Left kidney (tissue), 2 donors: ENCODE measurements around the gene TSGA10IP. TPM values are rescaled to one million over a fixed set of nuclear protein-coding genes. Genes with fewer than 3 reads are reported as not detected.

Experiments
- DNase-seq: peaks from one replicate; pipeline ENCODE4 v3.0.0-alpha.2; 2013
- polyA plus RNA-seq: library from polyadenylated mRNA; unstranded; fragments of 120-200 nt; gene quantifications from one replicate; pipeline ENCODE4 v1.2.1, GENCODE V29; 2013; ENCODE audit not compliant: insufficient read length

TSGA10IP gene
- polyA plus RNA-seq, 1 donor, result 0.23 TPM

DNA sequence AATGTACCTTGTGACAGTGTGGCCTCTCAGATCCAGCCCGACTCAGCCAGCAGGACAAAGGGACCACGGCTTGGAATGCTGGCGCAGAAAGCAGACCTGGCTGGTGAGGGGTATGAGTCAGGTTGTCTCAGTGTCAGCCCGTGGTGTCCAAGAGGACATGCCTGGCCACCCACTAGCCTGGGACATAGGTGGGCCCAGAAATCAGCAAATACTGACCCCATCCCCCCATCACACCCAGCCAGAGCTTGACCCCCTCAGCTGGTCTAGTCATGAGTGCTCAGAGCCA, 61.6 kb downstream of the TSGA10IP start:
- DNase-seq, result no peak

DNA sequence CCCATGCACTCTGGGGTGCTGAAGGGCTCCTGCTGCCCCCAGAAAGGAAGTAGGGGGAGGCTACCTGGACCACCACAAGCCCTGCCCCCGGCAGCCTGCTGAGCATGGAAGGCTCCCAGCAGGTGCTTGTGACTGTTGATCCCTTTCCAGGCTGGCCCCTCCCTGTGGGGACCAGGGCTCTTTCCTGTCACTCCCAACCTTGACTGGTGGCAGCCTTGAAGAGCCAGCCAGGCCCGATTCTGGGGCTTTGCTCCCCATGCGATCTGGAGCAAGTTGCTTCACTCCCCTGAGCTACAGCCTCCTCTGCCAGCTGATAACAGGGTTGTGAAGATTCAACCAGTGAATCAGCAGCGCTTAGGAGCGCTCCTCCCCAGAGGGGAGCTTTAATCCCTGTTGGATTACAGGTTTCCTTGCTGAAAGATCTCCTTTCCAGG, 61.9 kb downstream of the TSGA10IP start:
- DNase-seq, result no peak

DNA sequence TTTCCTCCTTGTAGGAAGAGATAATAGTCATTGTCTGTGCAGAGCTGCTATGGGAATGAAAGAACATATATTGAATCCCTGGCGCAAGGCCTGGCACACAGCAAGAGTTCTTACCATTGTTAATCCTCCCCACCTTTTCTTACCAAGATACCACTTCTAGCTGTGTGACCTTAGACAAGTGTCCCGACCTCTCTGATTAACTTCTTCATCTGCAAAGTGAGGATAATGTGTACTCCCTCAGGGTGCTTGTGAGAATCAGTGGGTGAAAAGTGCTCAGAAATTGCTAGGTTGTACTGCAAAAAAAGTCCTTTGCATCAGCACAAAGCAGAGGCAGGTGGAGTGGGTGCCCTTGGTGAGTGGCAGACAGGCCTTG, 62.8 kb downstream of the TSGA10IP start:
- DNase-seq, result no peak

DNA sequence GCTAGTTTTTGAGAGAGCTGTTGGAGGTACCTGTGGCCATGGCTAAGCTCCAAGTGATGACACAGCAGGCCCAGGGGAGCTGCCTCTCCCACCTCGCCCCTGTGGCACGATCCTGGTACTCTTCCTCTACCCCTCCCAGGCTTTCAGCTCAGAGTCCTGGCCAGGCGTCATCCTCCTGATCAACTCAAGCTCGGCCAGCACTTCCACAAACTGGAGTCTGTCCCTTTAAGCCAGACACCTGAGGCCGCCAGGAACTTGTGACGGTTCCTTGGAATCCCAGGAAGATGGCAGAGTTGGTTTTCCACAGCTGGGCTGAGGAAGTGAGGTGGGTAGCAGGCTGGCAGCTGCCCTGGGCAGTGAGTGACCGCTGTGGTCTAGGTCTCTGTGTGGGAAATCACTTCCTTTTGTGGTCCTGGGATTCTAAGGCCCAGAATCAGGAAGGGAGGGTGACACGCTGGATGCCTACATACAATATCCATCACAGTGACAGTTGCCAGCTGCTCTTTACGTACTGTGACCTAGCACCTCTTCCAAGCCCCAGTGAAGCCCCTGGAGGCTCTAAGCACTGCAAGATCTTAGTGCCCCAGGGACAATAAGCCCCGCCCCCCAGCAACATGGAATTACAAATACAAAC, 63.3 kb downstream of the TSGA10IP start:
- DNase-seq, result no peak

Other genes with a start within 250 kb of the TSGA10IP start
- gene KAT5, start 233.2 kb upstream of the TSGA10IP start, polyA plus RNA-seq, result 71.7 TPM
- gene RNASEH2C, start 224.7 kb upstream of the TSGA10IP start, polyA plus RNA-seq, result 39.0 TPM
- gene AP5B1, start 164.5 kb upstream of the TSGA10IP start, polyA plus RNA-seq, result 7.6 TPM
- gene OVOL1, start 158.4 kb upstream of the TSGA10IP start, polyA plus RNA-seq, result 11.0 TPM
- 2.6 TPM for gene SNX32, start 111.5 kb upstream of the TSGA10IP start, polyA plus RNA-seq
- gene CFL1, start 87.3 kb upstream of the TSGA10IP start, polyA plus RNA-seq, result 688 TPM
- gene MUS81, start 85.0 kb upstream of the TSGA10IP start, polyA plus RNA-seq, result 48.3 TPM
- gene EFEMP2, start 72.7 kb upstream of the TSGA10IP start, polyA plus RNA-seq, result 102 TPM
- gene CTSW, start 65.6 kb upstream of the TSGA10IP start, polyA plus RNA-seq, result 1.4 TPM
- 96.0 TPM for gene FIBP, start 57.0 kb upstream of the TSGA10IP start, polyA plus RNA-seq
- 5.0 TPM for gene CCDC85B, start 54.8 kb upstream of the TSGA10IP start, polyA plus RNA-seq
- not detected for gene FOSL1, start 45.1 kb upstream of the TSGA10IP start, polyA plus RNA-seq
- 30.6 TPM for gene C11orf68, start 26.4 kb upstream of the TSGA10IP start, polyA plus RNA-seq
- gene DRAP1, start 26.1 kb upstream of the TSGA10IP start, polyA plus RNA-seq, result 65.8 TPM
- gene SART1, start 16.3 kb downstream of the TSGA10IP start, polyA plus RNA-seq, result 48.6 TPM
- gene EIF1AD, start 56.7 kb downstream of the TSGA10IP start, polyA plus RNA-seq, result 31.7 TPM
- gene BANF1, start 57.0 kb downstream of the TSGA10IP start, polyA plus RNA-seq, result 233 TPM
- gene CST6, start 66.5 kb downstream of the TSGA10IP start, polyA plus RNA-seq, result not detected
- not detected for gene CATSPER1, start 81.0 kb downstream of the TSGA10IP start, polyA plus RNA-seq
- 3.8 TPM for gene GAL3ST3, start 103.7 kb downstream of the TSGA10IP start, polyA plus RNA-seq
- gene SF3B2, start 106.9 kb downstream of the TSGA10IP start, polyA plus RNA-seq, result 260 TPM
- gene PACS1, start 124.8 kb downstream of the TSGA10IP start, polyA plus RNA-seq, result 61.5 TPM